Adrenal gland (tissue), 5 donors: ENCODE data around the gene TBC1D19.

ENCODE experiments used
- CTCF ChIP-seq, 6 experiments: fragments of 450-650 bp in 4 of 6; fragments of 200-600 bp in 2 of 6; sonication (generic) in 1 of 6; IDR thresholded peaks; 1 replicate in 5 of 6; 2 replicates in 1 of 6; pipeline versions ENCODE4 v1.5.1 to v1.8.0; 2016 to 2021; ENCODE audit warnings: antibody characterized with exemption in 6 of 6, mild to moderate bottlenecking in 2 of 6, moderate library complexity in 1 of 6
- POLR2A ChIP-seq, 2 donors: fragments of 450-650 bp; IDR thresholded peaks; one replicate each; pipeline ENCODE4 v1.6.1; 2017; ENCODE audit warnings: antibody characterized with exemption in 2 of 2, mild to moderate bottlenecking in 2 of 2, moderate library complexity in 1 of 2
- donor health status: DM: no; HTN: no; CAD: no.

- TF ChIP-seq POLR2A (IDR thresholded peaks at IDR 0.05) (no peak), CTCF (IDR thresholded peaks at IDR 0.05) (no peak)
Measured at GRCh38 chr4:26721685-26722084, 137.8 kb downstream of the TBC1D19 start.
